Left colon (tissue), 2 donors: ENCODE data around the gene AMZ2. TPM values are rescaled to one million over a fixed set of nuclear protein-coding genes. Genes with fewer than 3 reads are reported as not detected.
A peak's percentile ranks its signal among the peaks of the same experiment; 100 is the strongest.
"Not testable (repeated sequence)": the region's sequence is repeated elsewhere in the genome, so short reads cannot be mapped to it uniquely, and the experiment has no call there.

ENCODE experiments used
- ATAC-seq: fragments of 200-7000 bp; cut with Tn5 transposase; one replicate; pipeline ENCODE4 v1.9.1; 2020; ENCODE audit warnings: mild to moderate bottlenecking, moderate library complexity
- DNase-seq, 2 donors: peaks; one replicate each; pipeline ENCODE4 v3.0.0-alpha.2; 2020
- intact Hi-C, 2 donors: fragments of 100-400 bp; cut with DNase I in 1 of 2; cut with micrococcal nuclease in 1 of 2; formaldehyde crosslinking; loops; one replicate each; pipeline versions ENCODE4 v1.11.2 to v1.14.0; 2022; cut with DNase I, micrococcal nuclease
- total RNA-seq, 2 donors: library from RNA; stranded (reverse); fragmentation: NEBNext Ultra II Directional; extraction: Animal tissue kit (Norgen Biotek cat#: 25700); gene quantifications; one replicate each; pipeline ENCODE4 v1.2.1, GENCODE V29; 2021
- donor health status: DM: no; HTN: no; CAD: no.
- donor health status: DM: yes; HTN: yes; CAD: no.

AMZ2 gene
- total RNA-seq, 2 donors from 2014 or later: 24.2 to 38.3 TPM

- intact Hi-C loops, DNase-seq, ATAC-seq: not testable (repeated sequence)
These were observed 32.4 kb upstream of the AMZ2 start for GRCh38 chr17:68215453-68215852.

- ATAC-seq, DNase-seq, intact Hi-C loops: not testable (repeated sequence)
These were observed 28.4 kb upstream of the AMZ2 start for GRCh38 chr17:68219429-68219828.

- ATAC-seq, DNase-seq, intact Hi-C loops: not testable (repeated sequence)
These were observed 27.7 kb upstream of the AMZ2 start for GRCh38 chr17:68220186-68220585.

- ATAC-seq, intact Hi-C loops, DNase-seq: not testable (repeated sequence)
These were observed 27.1 kb upstream of the AMZ2 start for GRCh38 chr17:68220786-68221185.

- no peak for ATAC-seq
- intact Hi-C loops: no loop called here
- DNase-seq: no peak
These were observed 26.1 kb upstream of the AMZ2 start for GRCh38 chr17:68221786-68222185.

- DNase-seq: no peak
- intact Hi-C loops: no loop called here
- no peak for ATAC-seq
These were observed 25.2 kb upstream of the AMZ2 start for GRCh38 chr17:68222606-68223005.

GRCh38 chr17:68225055-68225454, 22.8 kb upstream of the AMZ2 start:
- intact Hi-C loops, ATAC-seq, DNase-seq: not testable (repeated sequence)

- DNase-seq, ATAC-seq, intact Hi-C loops: not testable (repeated sequence)
These were observed 19.7 kb upstream of the AMZ2 start for GRCh38 chr17:68228039-68228680.

- DNase-seq (no peak), ATAC-seq (no peak)
- intact Hi-C loops: no loop called here
These were observed 18.8 kb upstream of the AMZ2 start for GRCh38 chr17:68228817-68229570.

GRCh38 chr17:68229619-68230018, 18.2 kb upstream of the AMZ2 start:
- ATAC-seq: no peak
- intact Hi-C loops: no loop called here
- DNase-seq: no peak

GRCh38 chr17:68231131-68231530, 16.7 kb upstream of the AMZ2 start:
- DNase-seq, intact Hi-C loops, ATAC-seq: not testable (repeated sequence)

GRCh38 chr17:68231541-68231940, 16.3 kb upstream of the AMZ2 start:
- intact Hi-C loops: no loop called here
- ATAC-seq (no peak), DNase-seq (no peak)

- ATAC-seq, intact Hi-C loops, DNase-seq: not testable (repeated sequence)
These were observed 15.1 kb upstream of the AMZ2 start for GRCh38 chr17:68232741-68233140.

- ATAC-seq (peak; percentile 45), DNase-seq (peak in 1 of 2 donors; percentile 54)
- intact Hi-C loops: not testable (repeated sequence)
These were observed 13.0 kb upstream of the AMZ2 start for GRCh38 chr17:68234726-68235335.

- DNase-seq, ATAC-seq, intact Hi-C loops: not testable (repeated sequence)
These were observed 12.5 kb upstream of the AMZ2 start for GRCh38 chr17:68235336-68235791.

- intact Hi-C loops: not testable (repeated sequence)
- DNase-seq (peak; percentile 40 to 62), ATAC-seq (peak; percentile 63)
These were observed 10.3 kb upstream of the AMZ2 start for GRCh38 chr17:68237369-68238163.

- intact Hi-C loops: no loop called here
- DNase-seq: no peak
These were observed 9.5 kb upstream of the AMZ2 start for GRCh38 chr17:68238164-68238870.

GRCh38 chr17:68238871-68239253, 9.0 kb upstream of the AMZ2 start:
- intact Hi-C loops: no loop called here
- ATAC-seq: no peak
- no peak for DNase-seq

More at GRCh38 chr17:68238164-68238870, 9.5 kb upstream of the AMZ2 start:
- ATAC-seq: no peak
